ENCODE measurements around the gene PRKAG2. TPM values are rescaled to one million over a fixed set of nuclear protein-coding genes. Genes with fewer than 3 reads are reported as not detected.

The PRKAG2 gene
- total and polyA plus RNA-seq, 4 donors, result 3.6 to 25.1 (median 16.8) TPM

- Histone ChIP-seq H3K27ac (ENCODE audit: low read depth in 1 of 2, low read length in 2 of 2) (no peak overlapping the region), H3K9me3 (ENCODE audit: control insufficient read depth in 4 of 4, low read length in 3 of 4) (no peaks in the 10 kb centered on the region), H3K36me3 (ENCODE audit: control insufficient read depth in 4 of 4, insufficient read depth in 3 of 4, low read depth in 1 of 4, low read length in 3 of 4) (peaks cover 0 to 9% (median 6%) of the 10 kb centered on the region in 4 donors), H3K27me3 (ENCODE audit: control insufficient read depth in 4 of 4, insufficient read depth in 4 of 4, low read length in 3 of 4) (no peaks in the 10 kb centered on the region), H3K9ac (ENCODE audit: low read depth in 1 of 2, low read length in 2 of 2) (no peak overlapping the region), H3K4me1 (ENCODE audit: control insufficient read depth in 4 of 4, insufficient read depth in 4 of 4, low read length in 3 of 4) (no peaks in the 10 kb centered on the region), H3K4me3 (ENCODE audit: low read depth in 1 of 3, low read length in 3 of 3) (no peak overlapping the region)
- DNase-seq (ENCODE audit: low spot score), result no peak
- WGBS, result 94% methylated on average over 14 of the region's 14 CpGs
- TF ChIP-seq JUND (IDR thresholded peaks at IDR 0.05) (no peak), RXRA (IDR thresholded peaks at IDR 0.05) (no peak), YY1 (IDR thresholded peaks at IDR 0.05) (no peak), SP1 (IDR thresholded peaks at IDR 0.05) (no peak), ATF3 (IDR thresholded peaks at IDR 0.05) (no peak), FOXA1 (IDR thresholded peaks at IDR 0.05) (no peak), EGR1 (IDR thresholded peaks at IDR 0.05; ENCODE audit: low read depth in 2 of 2) (no peak), TAF1 (conservative IDR thresholded peaks at IDR 0.05) (no peak), FOXA2 (IDR thresholded peaks at IDR 0.05) (no peak), CTCF (IDR thresholded peaks at IDR 0.05; ENCODE audit: low read depth, low read length, missing input control) (no peak), MAX (IDR thresholded peaks at IDR 0.05) (no peak), GABPA (IDR thresholded peaks at IDR 0.05 in 1 of 2, conservative IDR thresholded peaks at IDR 0.05 in 1 of 2) (no peak), HNF4A (conservative IDR thresholded peaks at IDR 0.05) (no peak), RAD21 (IDR thresholded peaks at IDR 0.05) (no peak), HNF4G (IDR thresholded peaks at IDR 0.05) (no peak), NR2F2 (IDR thresholded peaks at IDR 0.05) (no peak), ZBTB33 (IDR thresholded peaks at IDR 0.05) (no peak), REST (IDR thresholded peaks at IDR 0.05) (no peak)
Measured at GRCh38 chr7:151591866-151592265, 285.0 kb downstream of the PRKAG2 start.
